Peyer's patch (tissue), 4 donors: ENCODE measurements around the gene SMARCA2.

Source experiments
- CTCF ChIP-seq, 6 experiments: fragments of 450-650 bp in 4 of 6; fragments of 200-600 bp in 2 of 6; sonication (generic) in 1 of 6; IDR thresholded peaks; one replicate each; pipeline ENCODE4 v1.5.1; 2017 to 2019; ENCODE audit warnings: antibody characterized with exemption in 6 of 6, mild to moderate bottlenecking in 3 of 6, moderate library complexity in 1 of 6
- POLR2A ChIP-seq, 2 donors: fragments of 450-650 bp; IDR thresholded peaks; one replicate each; pipeline ENCODE4 v1.5.1; 2017; ENCODE audit warnings: antibody characterized with exemption in 2 of 2, mild to moderate bottlenecking in 2 of 2, moderate library complexity in 2 of 2

GRCh38 chr9:2231101-2231500, 216.0 kb downstream of the SMARCA2 start:
- TF ChIP-seq CTCF (IDR thresholded peaks at IDR 0.05) (no peak), POLR2A (IDR thresholded peaks at IDR 0.05) (no peak)
